Thymus (tissue), 11 donors: Measurements from ENCODE around the gene NPTX1. TPM values are rescaled to one million over a fixed set of nuclear protein-coding genes. Genes with fewer than 3 reads are reported as not detected.

Source experiments
- DNase-seq, 9 donors: peaks; one replicate each; pipeline ENCODE4 v3.0.0-alpha.2; 2013; ENCODE audit warnings: low spot score in 9 of 9, low read depth in 6 of 9, missing footprints in 1 of 9
- H3K27ac ChIP-seq, 2 donors: one replicate each; pipeline ENCODE4 v1.5.1; 2013; ENCODE audit warnings: control low read depth in 1 of 2, low read depth in 1 of 2, low read length in 1 of 2, mild to moderate bottlenecking in 1 of 2, moderate library complexity in 1 of 2
- H3K27me3 ChIP-seq, 2 donors: one replicate each; pipeline ENCODE4 v1.5.1; 2013; ENCODE audit warnings: low read length in 1 of 2; ENCODE audit not compliant: control insufficient read depth in 2 of 2, insufficient read depth in 1 of 2
- H3K36me3 ChIP-seq, 2 donors: one replicate each; pipeline ENCODE4 v1.5.1; 2013; ENCODE audit warnings: low read length in 1 of 2, mild to moderate bottlenecking in 1 of 2, moderate library complexity in 1 of 2; ENCODE audit not compliant: control insufficient read depth in 2 of 2, insufficient read depth in 2 of 2
- H3K4me1 ChIP-seq, 2 donors: one replicate each; pipeline ENCODE4 v1.5.1; 2013; ENCODE audit warnings: low read length in 2 of 2; ENCODE audit not compliant: control insufficient read depth in 2 of 2, insufficient read depth in 2 of 2
- H3K4me3 ChIP-seq, 2 donors: one replicate each; pipeline ENCODE4 v1.5.1; 2013; ENCODE audit warnings: low read length in 2 of 2, control low read depth in 1 of 2, mild to moderate bottlenecking in 1 of 2
- H3K9me3 ChIP-seq, 2 donors: one replicate each; pipeline ENCODE4 v1.5.1; 2013; ENCODE audit warnings: low read length in 1 of 2, mild to moderate bottlenecking in 1 of 2; ENCODE audit not compliant: control insufficient read depth in 2 of 2, insufficient read depth in 1 of 2
- WGBS: extraction: QIAGEN DNeasy Blood & Tissue Kit; methylation state at CpG from one replicate; pipeline ENCODE4 v1.1.7; 2013; 5-methylcytosine and 5-hydroxymethylcytosine counted together
- polyA plus RNA-seq: library from polyadenylated mRNA; stranded (reverse); fragments of 200-250 nt; gene quantifications from one replicate; pipeline ENCODE4 v1.2.3, GENCODE V29; 2013
- total RNA-seq: library from RNA; stranded (reverse); fragments of 120-200 nt; gene quantifications from one replicate; pipeline ENCODE4 v1.2.4, GENCODE V29; 2013
- donor health status: healthy.

NPTX1 gene
- total and polyA plus RNA-seq, 2 donors, result 1.0 to 8.3 TPM

GRCh38 chr17:80516171-80516932 is 39.9 kb upstream of the NPTX1 start:
- Histone ChIP-seq H3K9me3 (peaks cover 0 to 3% of the 10 kb centered on the region in 2 donors), H3K4me1 (no peaks in the 10 kb centered on the region), H3K36me3 (no peaks in the 10 kb centered on the region), H3K4me3 (no peak overlapping the region), H3K27me3 (peaks cover 0 to 63% of the 10 kb centered on the region in 2 donors), H3K27ac (no peak overlapping the region)
- DNase-seq, result no peak
- 89% methylated on average over 17 of the region's 17 CpGs for WGBS

- Histone ChIP-seq H3K4me1 (no peaks in the 10 kb centered on the region), H3K27me3 (peaks cover 0 to 57% of the 10 kb centered on the region in 2 donors)
Measured at GRCh38 chr17:80513892-80514291, 37.5 kb upstream of the NPTX1 start.

GRCh38 chr17:80513201-80513600 is 36.8 kb upstream of the NPTX1 start:
- no peaks in the 10 kb centered on the region for H3K4me1 ChIP-seq
- peaks cover 0 to 59% of the 10 kb centered on the region in 2 donors for H3K27me3 ChIP-seq
- WGBS, result 96% methylated on average over 16 of the region's 16 CpGs
- H3K4me3 ChIP-seq, result no peak overlapping the region
- no peaks in the 10 kb centered on the region for H3K36me3 ChIP-seq
- no peak for DNase-seq
- H3K27ac ChIP-seq, result no peak overlapping the region
- peaks cover 0 to 3% of the 10 kb centered on the region in 2 donors for H3K9me3 ChIP-seq

More at GRCh38 chr17:80513892-80514291, 37.5 kb upstream of the NPTX1 start:
- Histone ChIP-seq H3K4me3 (no peak overlapping the region), H3K9me3 (peaks cover 0 to 3% of the 10 kb centered on the region in 2 donors), H3K27ac (no peak overlapping the region), H3K36me3 (no peaks in the 10 kb centered on the region)
- 62% methylated on average over 10 of the region's 10 CpGs for WGBS
- no peak for DNase-seq

- Histone ChIP-seq H3K4me3 (no peak overlapping the region), H3K27ac (no peak overlapping the region), H3K4me1 (no peaks in the 10 kb centered on the region), H3K9me3 (peaks cover 0 to 3% of the 10 kb centered on the region in 2 donors), H3K36me3 (no peaks in the 10 kb centered on the region), H3K27me3 (peaks cover 0 to 54% of the 10 kb centered on the region in 2 donors)
- 92% methylated on average over 15 of the region's 15 CpGs for WGBS
- DNase-seq, result no peak
Measured at GRCh38 chr17:80512233-80512632, 35.8 kb upstream of the NPTX1 start.

GRCh38 chr17:80511222-80512180 is 35.1 kb upstream of the NPTX1 start:
- H3K4me1 ChIP-seq, result no peaks in the 10 kb centered on the region
- no peak overlapping the region for H3K4me3 ChIP-seq
- DNase-seq, result no peak
- no peak overlapping the region for H3K27ac ChIP-seq
- H3K36me3 ChIP-seq, result no peaks in the 10 kb centered on the region
- WGBS, result 69% methylated on average over 18 of the region's 18 CpGs
- H3K27me3 ChIP-seq, result peaks cover 0 to 50% of the 10 kb centered on the region in 2 donors
- H3K9me3 ChIP-seq, result peaks cover 0 to 3% of the 10 kb centered on the region in 2 donors

GRCh38 chr17:80510772-80511171 is 34.4 kb upstream of the NPTX1 start:
- WGBS, result 81% methylated on average over 9 of the region's 9 CpGs
- Histone ChIP-seq H3K4me3 (no peak overlapping the region), H3K9me3 (peaks cover 0 to 3% of the 10 kb centered on the region in 2 donors), H3K27me3 (peaks cover 0 to 45% of the 10 kb centered on the region in 2 donors), H3K4me1 (no peaks in the 10 kb centered on the region), H3K36me3 (no peaks in the 10 kb centered on the region), H3K27ac (no peak overlapping the region)
- no peak for DNase-seq

- Histone ChIP-seq H3K36me3 (no peaks in the 10 kb centered on the region), H3K27me3 (peaks cover 0 to 47% of the 10 kb centered on the region in 2 donors)
Measured at GRCh38 chr17:80510132-80510531, 33.7 kb upstream of the NPTX1 start.

GRCh38 chr17:80509311-80509710 is 32.9 kb upstream of the NPTX1 start:
- Histone ChIP-seq H3K27me3 (peaks cover 0 to 54% of the 10 kb centered on the region in 2 donors), H3K4me3 (no peak overlapping the region), H3K27ac (no peak overlapping the region), H3K36me3 (no peaks in the 10 kb centered on the region), H3K9me3 (peaks cover 0 to 3% of the 10 kb centered on the region in 2 donors), H3K4me1 (no peaks in the 10 kb centered on the region)
- 78% methylated on average over 8 of the region's 8 CpGs for WGBS
- DNase-seq, result no peak

More at GRCh38 chr17:80510132-80510531, 33.7 kb upstream of the NPTX1 start:
- WGBS, result 88% methylated on average over 14 of the region's 14 CpGs
- Histone ChIP-seq H3K4me3 (no peak overlapping the region), H3K9me3 (peaks cover 0 to 3% of the 10 kb centered on the region in 2 donors), H3K27ac (no peak overlapping the region), H3K4me1 (no peaks in the 10 kb centered on the region)
- no peak for DNase-seq

- Histone ChIP-seq H3K36me3 (no peaks in the 10 kb centered on the region), H3K27me3 (peaks cover 0 to 44% of the 10 kb centered on the region in 2 donors), H3K4me3 (no peak overlapping the region), H3K4me1 (no peaks in the 10 kb centered on the region), H3K9me3 (no peaks in the 10 kb centered on the region), H3K27ac (no peak overlapping the region)
- no peak for DNase-seq
- 93% methylated on average over 3 of the region's 3 CpGs for WGBS
Measured at GRCh38 chr17:80507965-80508364, 31.6 kb upstream of the NPTX1 start.
